Inferior parietal cortex (tissue), 1 donor: Measurements from ENCODE around the gene SLC25A28.
"Not testable (repeated sequence)": the region's sequence is repeated elsewhere in the genome, so short reads cannot be mapped to it uniquely, and the experiment has no call there.

Experiments
- DNase-seq: peaks from one replicate; pipeline ENCODE4 v3.0.0-alpha.2; 2016; ENCODE audit errors: extremely low spot score

SLC25A28 gene

GRCh38 chr10:99628923-99629624 is 8.8 kb upstream of the SLC25A28 start:
- no peak for DNase-seq

DNA sequence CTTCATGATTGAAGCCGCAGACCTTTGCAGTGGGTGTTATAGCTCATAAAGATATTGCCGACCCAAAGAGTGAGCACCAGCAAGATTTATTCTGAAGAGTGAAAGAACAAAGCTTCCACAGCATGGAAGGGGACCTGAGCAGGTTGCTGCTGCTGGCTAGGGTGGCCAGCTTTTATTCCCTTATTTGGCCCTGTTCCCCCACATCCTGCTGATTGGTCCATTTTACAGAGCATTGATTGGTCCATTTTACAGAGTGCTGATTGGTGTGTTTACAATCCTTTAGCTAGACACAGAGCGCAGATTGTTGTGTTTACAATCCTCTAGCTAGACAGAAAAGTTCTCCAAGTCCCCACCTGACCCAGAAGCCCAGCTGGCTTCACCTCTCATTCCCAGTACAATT is 4.9 kb upstream of the SLC25A28 start:
- DNase-seq, result not testable (repeated sequence)

GRCh38 chr10:99623919-99624318 is 3.7 kb upstream of the SLC25A28 start:
- no peak for DNase-seq

- DNase-seq, result no peak
These were observed 1.4 kb upstream of the SLC25A28 start for GRCh38 chr10:99621454-99622251.

DNA sequence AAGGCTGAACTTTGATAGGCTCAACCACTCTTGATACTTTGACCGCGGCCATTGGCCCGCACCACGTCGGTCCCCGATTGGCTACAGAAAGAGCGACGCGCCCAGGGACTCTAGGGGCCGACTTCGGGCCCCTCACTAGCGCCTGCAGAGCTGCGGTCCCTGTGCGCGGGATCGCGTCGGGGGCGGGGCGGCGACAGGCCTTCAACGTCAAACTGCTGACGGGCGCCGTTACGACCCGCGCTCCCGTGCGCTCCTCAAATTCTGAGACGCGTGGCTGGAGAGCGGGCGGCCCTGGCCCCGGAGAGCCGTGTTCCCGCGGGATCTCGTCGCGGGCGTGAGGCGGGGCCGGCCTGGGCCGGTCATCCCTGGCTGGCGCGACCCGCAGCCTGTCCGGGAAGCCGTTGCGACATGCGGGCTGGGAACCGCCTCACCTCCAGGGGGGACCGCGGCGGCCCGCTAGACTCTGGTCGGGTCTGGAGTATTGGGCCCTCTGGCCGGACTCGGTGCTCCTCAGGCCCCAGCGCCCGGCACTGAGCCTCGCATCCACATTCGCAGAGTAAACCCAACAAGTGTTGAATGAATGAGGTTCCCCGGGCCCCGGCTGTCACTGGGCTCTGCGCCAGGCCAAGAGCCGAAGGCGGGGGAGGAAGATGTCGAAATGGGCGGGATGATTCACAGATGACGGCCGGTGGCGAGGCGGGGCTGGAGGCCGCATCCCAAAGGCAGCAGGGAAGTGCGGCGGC is 643 bp upstream of the SLC25A28 start:
- DNase-seq, result peak; percentile 85

GRCh38 chr10:99619090-99619800 is 994 bp downstream of the SLC25A28 start:
- DNase-seq, result no peak

DNA sequence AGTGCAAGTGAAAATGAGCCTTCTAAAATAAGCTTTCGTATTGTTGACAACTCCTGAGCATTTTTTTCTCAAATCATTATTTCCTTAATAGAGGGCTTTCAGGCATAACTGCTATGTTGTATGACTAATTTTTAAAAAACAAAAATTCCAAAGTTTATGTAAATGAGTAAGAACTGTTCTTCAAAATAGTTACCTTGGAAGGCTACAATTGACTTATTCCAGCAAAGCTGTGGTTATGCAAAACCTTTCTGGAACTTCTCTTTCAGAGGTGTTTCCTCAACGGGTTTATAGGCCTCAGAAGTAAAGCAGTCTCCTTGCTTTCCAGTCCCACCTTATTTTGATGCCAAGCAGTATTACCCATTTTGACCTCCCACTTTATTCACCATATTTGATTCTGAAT is 2.5 kb downstream of the SLC25A28 start:
- DNase-seq, result no peak

- DNase-seq, result no peak
These were observed 4.8 kb downstream of the SLC25A28 start for GRCh38 chr10:99615426-99615825.

DNA sequence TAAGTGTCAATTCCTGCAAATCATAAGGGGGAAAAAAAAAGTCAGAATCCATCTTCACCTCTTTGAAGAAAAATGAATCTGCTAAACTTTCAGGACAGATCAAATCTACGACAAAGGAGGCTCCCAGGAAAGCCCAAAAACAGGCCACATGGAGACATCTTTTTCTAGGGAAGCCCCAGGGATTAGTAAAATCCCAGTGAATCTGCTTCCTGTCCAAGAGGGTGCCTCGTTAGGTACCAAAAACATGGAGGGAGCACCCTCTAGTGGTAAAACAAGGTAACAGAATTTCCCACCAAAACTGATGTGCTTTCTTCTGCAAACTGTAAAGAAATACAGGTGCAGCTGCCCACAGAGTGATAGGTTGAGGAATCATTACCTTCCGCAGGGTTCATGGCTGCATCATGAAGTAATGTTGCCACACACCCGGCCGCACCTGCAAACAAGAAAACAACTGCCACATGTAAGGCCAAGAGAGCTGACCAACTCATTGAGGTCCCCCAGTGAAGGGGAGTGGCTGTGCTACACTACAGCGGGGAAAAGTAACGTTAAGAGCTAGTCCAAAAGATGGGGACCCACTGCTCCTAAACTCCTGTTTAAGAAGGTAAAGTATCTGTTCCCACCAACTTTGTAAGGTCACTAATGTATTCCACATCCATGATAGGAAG is 7.9 kb downstream of the SLC25A28 start:
- DNase-seq, result peak; percentile 86

- DNase-seq, result no peak
These were observed 8.9 kb downstream of the SLC25A28 start for GRCh38 chr10:99611326-99611725.

GRCh38 chr10:99610221-99610620 is 10.0 kb downstream of the SLC25A28 start:
- no peak for DNase-seq

- DNase-seq, result no peak
These were observed 11.1 kb downstream of the SLC25A28 start for GRCh38 chr10:99609186-99609585.

DNA sequence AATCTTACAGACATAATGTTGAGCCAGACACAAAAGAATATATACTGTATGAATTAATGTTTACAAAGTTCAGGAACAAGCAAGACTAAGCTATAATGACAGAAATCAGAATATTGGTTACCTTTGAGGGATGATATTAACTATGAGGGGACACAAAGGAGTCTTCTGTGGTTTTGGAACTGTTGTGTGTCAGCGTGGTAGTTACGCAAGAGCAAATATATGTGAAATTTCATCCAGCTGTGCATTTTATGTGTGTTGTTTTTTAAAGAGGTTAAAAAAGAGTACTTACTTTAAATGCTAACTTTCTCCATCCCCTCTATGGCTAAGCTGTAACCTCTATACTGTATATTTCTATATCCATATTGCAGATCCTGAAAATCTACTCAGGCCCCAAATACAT is 14.9 kb downstream of the SLC25A28 start:
- DNase-seq, result no peak

DNA sequence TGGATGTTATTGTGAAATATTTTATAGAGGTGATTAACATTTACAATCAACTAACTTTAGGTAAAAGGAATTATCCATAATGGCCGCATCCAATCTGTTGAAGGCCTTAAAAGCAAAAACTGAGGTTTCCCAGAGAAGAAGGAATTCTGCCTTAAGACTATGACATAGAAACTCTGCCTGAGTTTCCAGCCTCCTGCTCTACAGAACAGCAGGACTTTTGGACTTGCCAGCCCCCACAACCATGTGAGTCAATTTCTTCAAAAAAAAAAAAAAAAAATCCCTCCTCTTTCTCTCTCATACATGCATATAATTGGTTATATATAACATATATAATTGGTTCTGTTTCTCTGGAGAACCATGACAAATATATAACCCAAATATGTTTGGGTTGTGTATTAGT is 15.4 kb downstream of the SLC25A28 start:
- no peak for DNase-seq

DNA sequence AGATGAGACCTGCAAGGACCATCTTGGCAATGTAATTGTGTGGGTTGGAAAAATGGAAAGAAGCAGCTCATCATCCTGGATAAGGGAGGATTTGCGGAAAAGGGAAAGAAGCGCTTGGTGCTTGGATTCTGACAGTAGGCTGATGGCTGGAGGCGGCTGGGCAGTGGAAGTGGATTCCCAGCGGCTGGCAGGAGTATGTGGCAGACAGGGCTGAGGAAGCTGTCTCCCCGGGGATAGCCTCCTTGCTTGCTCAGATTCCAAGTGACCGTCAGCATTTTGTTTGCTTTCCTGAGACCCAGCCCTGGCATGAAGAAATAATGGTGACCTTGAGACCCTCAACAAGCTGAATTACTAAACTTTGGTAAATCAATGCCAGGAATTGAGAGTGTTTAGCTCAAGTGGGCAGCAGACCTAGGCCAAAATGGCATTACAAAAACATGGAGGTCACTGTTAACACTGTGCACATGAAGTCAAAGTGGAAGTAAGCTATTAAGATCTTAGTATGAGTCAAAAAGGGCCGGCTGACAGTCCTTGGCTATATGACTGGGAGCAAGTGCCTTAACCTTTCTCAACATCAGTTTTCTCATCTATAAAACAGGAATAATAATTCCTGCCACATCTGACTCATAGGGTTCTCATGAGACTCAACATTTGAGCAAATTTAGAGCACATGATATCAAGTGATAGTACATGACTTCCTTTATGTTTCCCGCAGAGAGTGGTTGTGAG is 21.3 kb downstream of the SLC25A28 start:
- DNase-seq, result no peak

DNA sequence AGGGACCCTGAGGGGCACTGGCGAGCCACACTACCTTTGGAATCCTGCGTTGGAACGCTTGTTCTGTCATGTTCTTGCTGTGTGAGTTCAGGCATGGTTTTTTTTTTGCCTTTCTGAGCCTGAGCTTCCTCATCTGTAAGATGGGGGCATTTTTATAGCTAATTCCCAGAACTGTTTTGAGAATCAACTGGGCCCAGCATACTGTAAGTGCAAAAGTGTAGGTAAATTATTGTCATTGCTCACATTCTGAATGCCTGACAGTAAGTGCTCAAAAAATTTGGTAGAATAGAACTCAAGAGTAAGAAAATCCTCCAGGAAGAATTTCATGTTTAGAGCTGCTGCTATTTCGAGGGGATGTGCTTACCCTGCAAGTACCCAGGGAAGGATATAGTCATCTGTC is 22.2 kb downstream of the SLC25A28 start:
- DNase-seq, result no peak

DNA sequence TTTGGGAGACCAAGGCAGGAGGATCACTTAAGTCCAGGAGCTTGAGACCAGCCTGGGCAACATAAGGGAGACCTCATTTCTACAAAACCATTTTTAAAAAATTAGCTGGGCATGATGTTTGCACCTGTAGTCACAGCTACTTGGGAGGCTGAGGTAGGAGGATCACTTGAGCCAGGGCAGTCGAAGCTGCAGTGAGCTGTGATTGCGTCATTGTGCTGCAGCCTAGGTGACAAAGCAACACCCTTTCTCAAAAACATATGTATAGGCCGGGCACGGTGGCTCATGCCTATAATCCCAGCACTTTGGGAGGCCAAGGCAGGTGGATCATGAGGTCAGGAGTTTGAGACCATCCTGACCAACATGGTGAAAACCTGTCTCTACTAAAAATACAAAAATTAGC is 23.5 kb downstream of the SLC25A28 start:
- not testable (repeated sequence) for DNase-seq

DNA sequence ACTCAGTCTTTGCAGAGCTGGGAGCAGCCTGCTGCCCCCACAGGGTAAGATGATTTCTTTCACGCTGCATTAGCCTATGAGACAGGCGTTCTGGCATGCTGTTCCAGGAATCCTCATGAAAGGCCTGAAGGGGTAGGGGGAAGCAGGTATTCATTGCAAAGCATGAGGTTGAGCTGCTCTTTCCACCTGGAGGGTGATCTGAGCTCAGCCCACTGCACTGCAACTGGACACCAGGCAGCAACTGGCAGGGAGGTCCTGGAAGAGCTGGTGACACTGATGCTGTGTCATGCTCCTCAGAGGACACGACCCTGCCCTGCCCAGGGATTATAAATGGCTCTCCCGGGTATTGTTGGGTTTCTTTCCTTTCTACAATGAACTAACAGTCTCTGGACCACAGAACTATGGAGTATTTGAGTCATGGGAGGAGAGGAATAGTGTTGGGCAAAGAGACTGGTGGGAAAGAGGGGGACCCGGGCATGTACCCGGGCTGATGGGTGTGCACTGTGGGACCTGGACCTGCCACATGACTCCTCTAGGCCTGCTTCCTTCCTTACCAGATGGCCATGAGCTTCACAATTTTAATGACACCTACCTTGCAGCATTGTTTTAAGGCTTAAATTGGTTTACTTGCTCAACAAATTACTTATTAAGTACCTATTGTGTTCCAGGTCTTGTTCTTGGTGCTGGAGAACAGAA is 24.3 kb downstream of the SLC25A28 start:
- no peak for DNase-seq

- no peak for DNase-seq
These were observed 25.0 kb downstream of the SLC25A28 start for GRCh38 chr10:99595236-99595635.

DNA sequence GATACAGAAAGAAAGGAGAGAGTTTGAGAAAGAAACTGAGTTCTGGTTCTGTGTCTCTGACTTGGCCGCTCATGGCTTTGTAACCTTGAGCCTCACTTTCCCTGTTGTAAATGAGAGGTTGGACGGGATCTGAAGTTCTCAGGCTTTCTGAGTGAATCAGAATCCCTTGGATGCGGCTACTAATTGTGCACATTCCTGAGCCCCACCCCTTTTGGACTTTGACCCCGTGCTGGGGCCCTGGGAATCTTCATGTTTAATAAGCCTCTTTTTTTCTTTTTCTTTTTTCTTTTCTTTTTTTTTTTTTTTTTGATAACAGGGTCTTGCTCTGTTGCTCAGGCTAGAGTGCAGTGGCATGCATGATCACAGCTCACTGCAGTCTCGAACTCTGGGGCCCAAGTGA is 26.9 kb downstream of the SLC25A28 start:
- DNase-seq, result no peak
